Vagina (tissue), 2 donors: Measurements from ENCODE around the gene INPP5J. TPM values are rescaled to one million over a fixed set of nuclear protein-coding genes. Genes with fewer than 3 reads are reported as not detected.
A peak's percentile ranks its signal among the peaks of the same experiment; 100 is the strongest.

Source experiments
- DNase-seq, 2 donors: peaks; one replicate each; pipeline ENCODE4 v3.0.0-alpha.2; 2017; ENCODE audit errors: extremely low spot score in 2 of 2
- H3K27ac ChIP-seq: fragments of 200-600 bp; sonication (generic); one replicate; pipeline ENCODE4 v1.5.1; 2019
- H3K27me3 ChIP-seq: fragments of 200-600 bp; sonication (generic); one replicate; pipeline ENCODE4 v1.5.1; 2019
- H3K36me3 ChIP-seq, 2 donors: fragments of 200-600 bp; sonication (generic); one replicate each; pipeline ENCODE4 v1.5.1; 2017 to 2019
- H3K4me1 ChIP-seq: fragments of 200-600 bp; sonication (generic); one replicate; pipeline ENCODE4 v1.5.1; 2019
- H3K4me3 ChIP-seq, 2 donors: fragments of 200-600 bp; sonication (generic); 1 replicate in 1 of 2; 2 replicates in 1 of 2; pipeline ENCODE4 v1.5.1; 2016 to 2019
- H3K9me3 ChIP-seq: fragments of 200-600 bp; sonication (generic); one replicate; pipeline ENCODE4 v1.5.1; 2019
- CTCF ChIP-seq, 3 experiments: fragments of 450-650 bp in 2 of 3; fragments of 200-600 bp in 1 of 3; sonication (generic) in 1 of 3; IDR thresholded peaks; one replicate each; pipeline ENCODE4 v1.5.1; 2017 to 2019; ENCODE audit warnings: antibody characterized with exemption in 3 of 3, mild to moderate bottlenecking in 2 of 3, moderate library complexity in 2 of 3
- POLR2A ChIP-seq, 2 donors: fragments of 450-650 bp; IDR thresholded peaks; one replicate each; pipeline ENCODE4 v1.6.1; 2017; ENCODE audit warnings: antibody characterized with exemption in 2 of 2, mild to moderate bottlenecking in 2 of 2, moderate library complexity in 2 of 2
- POLR2AphosphoS5 ChIP-seq, 2 donors: sonication (generic); formaldehyde crosslinking; IDR thresholded peaks; one replicate each; pipeline ENCODE4 v1.9.0; 2017; ENCODE audit warnings: antibody characterized with exemption in 2 of 2, mild to moderate bottlenecking in 2 of 2, low read depth in 1 of 2; ENCODE audit not compliant: insufficient read depth in 1 of 2
- intact Hi-C: fragments of 100-400 bp; cut with DNase I; formaldehyde crosslinking; loops from one replicate; pipeline ENCODE4 v1.15.1; 2023
- total RNA-seq: library from RNA; depleted of rRNA; stranded (reverse); fragments of >200 nt; gene quantifications from one replicate; pipeline ENCODE4 v1.2.3, GENCODE V29; 2016

Gene INPP5J
- total RNA-seq, 1 donor from 2014 or later, result 5.9 TPM

- Histone ChIP-seq H3K4me3 (peak overlapping the region in 1 of 2 donors; percentile 10), H3K4me1 (peaks cover 74% of the 10 kb centered on the region)
Measured at GRCh38 chr22:31088233-31088986, 34.4 kb upstream of the INPP5J start.

GRCh38 chr22:31089160-31090100 is 33.3 kb upstream of the INPP5J start:
- TF ChIP-seq CTCF (IDR thresholded peaks at IDR 0.05), result peak; percentile 50 to 82 (median 54)
- TF ChIP-seq POLR2AphosphoS5 (IDR thresholded peaks at IDR 0.05; ENCODE audit: insufficient read depth in 1 of 2, low read depth in 1 of 2), result peak in 1 of 2 donors; percentile 43
- no peak for TF ChIP-seq POLR2A (IDR thresholded peaks at IDR 0.05)
- intact Hi-C loops, result no loop called here
- peak overlapping the region in 1 of 2 donors; percentile 10 for H3K4me3 ChIP-seq
- H3K36me3 ChIP-seq, result peaks cover 7 to 65% of the 10 kb centered on the region in 2 donors
- peak in 1 of 2 donors; percentile 80 for DNase-seq
- peak overlapping the region; percentile 97 for H3K27ac ChIP-seq
- peaks cover 71% of the 10 kb centered on the region for H3K4me1 ChIP-seq
- no peaks in the 10 kb centered on the region for H3K27me3 ChIP-seq
- no peaks in the 10 kb centered on the region for H3K9me3 ChIP-seq

More at GRCh38 chr22:31088233-31088986, 34.4 kb upstream of the INPP5J start:
- DNase-seq, result no peak
- H3K9me3 ChIP-seq, result no peaks in the 10 kb centered on the region
- TF ChIP-seq POLR2AphosphoS5 (IDR thresholded peaks at IDR 0.05; ENCODE audit: insufficient read depth in 1 of 2, low read depth in 1 of 2) (no peak), CTCF (IDR thresholded peaks at IDR 0.05) (no peak), POLR2A (IDR thresholded peaks at IDR 0.05) (no peak)
- intact Hi-C loops, result no loop called here
- H3K27ac ChIP-seq, result peak overlapping the region; percentile 97
- peaks cover 7 to 55% of the 10 kb centered on the region in 2 donors for H3K36me3 ChIP-seq
- H3K27me3 ChIP-seq, result no peaks in the 10 kb centered on the region

GRCh38 chr22:31090217-31091085 is 32.3 kb upstream of the INPP5J start:
- peak in 1 of 2 donors; percentile 85 for DNase-seq
- no peaks in the 10 kb centered on the region for H3K27me3 ChIP-seq

More at GRCh38 chr22:31090217-31091085, 32.3 kb upstream of the INPP5J start:
- H3K36me3 ChIP-seq, result peaks cover 7 to 74% of the 10 kb centered on the region in 2 donors
- H3K27ac ChIP-seq, result peak overlapping the region; percentile 97
- peaks cover 64% of the 10 kb centered on the region for H3K4me1 ChIP-seq
- H3K4me3 ChIP-seq, result peak overlapping the region in 1 of 2 donors; percentile 43
- intact Hi-C loops, result no loop called here
- H3K9me3 ChIP-seq, result no peaks in the 10 kb centered on the region
- no peak for TF ChIP-seq CTCF (IDR thresholded peaks at IDR 0.05)
- TF ChIP-seq POLR2AphosphoS5 (IDR thresholded peaks at IDR 0.05; ENCODE audit: insufficient read depth in 1 of 2, low read depth in 1 of 2), result peak in 1 of 2 donors; percentile 43
